ENCODE measurements around the gene SLC35G6. TPM values are rescaled to one million over a fixed set of nuclear protein-coding genes. Genes with fewer than 3 reads are reported as not detected.
"Not testable (repeated sequence)": the region's sequence is repeated elsewhere in the genome, so short reads cannot be mapped to it uniquely, and the experiment has no call there.

Gene SLC35G6
- total RNA-seq, 1 donor from 2014 or later: not detected

DNA sequence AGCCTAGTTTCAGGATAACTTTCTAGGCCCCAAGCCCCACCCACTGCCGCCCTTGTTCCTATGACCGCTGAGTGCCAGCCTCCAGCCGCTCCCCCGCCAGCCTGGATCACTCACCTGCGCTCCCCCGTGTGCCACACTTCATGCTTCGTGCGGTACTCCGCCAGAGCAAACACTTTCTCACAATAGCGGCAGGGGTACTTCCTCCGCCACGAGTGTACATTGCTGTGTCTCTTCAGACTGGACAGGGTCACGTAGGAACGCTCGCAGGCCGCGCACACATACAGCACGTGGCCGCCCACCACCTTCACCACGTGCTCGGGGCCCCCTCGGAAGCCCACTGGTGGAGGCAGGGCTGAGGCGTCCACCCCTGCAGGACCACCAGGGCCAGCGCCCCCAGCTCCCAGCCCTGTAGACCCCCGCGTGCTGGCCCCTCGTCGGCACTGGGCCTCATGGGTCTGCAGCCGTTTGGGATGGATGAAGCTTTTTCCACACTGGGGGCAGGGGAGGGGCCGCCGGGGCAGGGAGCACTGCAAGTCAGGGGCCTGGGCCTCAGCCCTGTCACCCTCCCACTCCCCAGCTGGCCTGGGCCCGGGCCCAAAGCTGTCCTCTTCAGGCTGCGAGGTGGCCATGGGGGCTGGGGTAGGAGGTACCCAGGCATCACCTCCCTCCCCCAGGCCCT is 15.5 kb upstream of the SLC35G6 start:
- Mint-ChIP-seq H3K9me3 (no peaks in the 10 kb centered on the region), H3K4me1 (ENCODE audit: low read depth) (peaks cover 6% of the 10 kb centered on the region), H3K36me3 (ENCODE audit: low read depth) (peaks cover 8% of the 10 kb centered on the region), H3K27me3 (ENCODE audit: insufficient read depth) (no peaks in the 10 kb centered on the region), H3K27ac (no peak overlapping the region), H3K4me3 (no peak overlapping the region)
- intact Hi-C loops (cut with micrococcal nuclease): no loop called here
- no peak for DNase-seq (ENCODE audit: low spot score)

DNA sequence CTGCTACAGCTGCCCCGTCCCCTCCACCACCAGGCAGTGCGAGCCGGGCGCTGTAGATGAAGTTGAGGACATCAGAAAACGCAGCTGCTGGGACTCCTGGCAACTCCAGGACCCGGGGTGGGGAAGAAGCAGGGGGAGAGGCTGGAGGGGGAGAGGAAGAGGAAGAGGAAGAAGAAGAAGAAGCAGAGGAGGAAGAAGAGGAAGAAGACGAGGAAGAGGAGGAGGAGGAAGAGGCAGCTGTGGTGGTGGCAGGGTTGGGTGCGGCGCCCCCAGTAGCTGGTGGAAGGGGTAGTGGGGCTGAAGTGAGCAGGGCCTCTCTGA is 15.0 kb upstream of the SLC35G6 start:
- Mint-ChIP-seq H3K27me3 (ENCODE audit: insufficient read depth) (no peaks in the 10 kb centered on the region), H3K36me3 (ENCODE audit: low read depth) (peaks cover 4% of the 10 kb centered on the region), H3K4me1 (ENCODE audit: low read depth) (peaks cover 7% of the 10 kb centered on the region), H3K9me3 (no peaks in the 10 kb centered on the region), H3K4me3 (no peak overlapping the region), H3K27ac (peak overlapping the region; percentile 52)
- intact Hi-C loops (cut with micrococcal nuclease): no loop called here
- DNase-seq (ENCODE audit: low spot score): no peak

- H3K4me1 Mint-ChIP-seq (ENCODE audit: low read depth): peaks cover 12% of the 10 kb centered on the region
- intact Hi-C loops (cut with micrococcal nuclease): no loop called here
- H3K4me3 Mint-ChIP-seq: no peak overlapping the region
- H3K27ac Mint-ChIP-seq: peak overlapping the region; percentile 52
- H3K9me3 Mint-ChIP-seq: no peaks in the 10 kb centered on the region
- no peak for DNase-seq (ENCODE audit: low spot score)
- no peaks in the 10 kb centered on the region for H3K27me3 Mint-ChIP-seq (ENCODE audit: insufficient read depth)
- peaks cover 4% of the 10 kb centered on the region for H3K36me3 Mint-ChIP-seq (ENCODE audit: low read depth)
These were observed 14.5 kb upstream of the SLC35G6 start for GRCh38 chr17:7466639-7467341.

DNA sequence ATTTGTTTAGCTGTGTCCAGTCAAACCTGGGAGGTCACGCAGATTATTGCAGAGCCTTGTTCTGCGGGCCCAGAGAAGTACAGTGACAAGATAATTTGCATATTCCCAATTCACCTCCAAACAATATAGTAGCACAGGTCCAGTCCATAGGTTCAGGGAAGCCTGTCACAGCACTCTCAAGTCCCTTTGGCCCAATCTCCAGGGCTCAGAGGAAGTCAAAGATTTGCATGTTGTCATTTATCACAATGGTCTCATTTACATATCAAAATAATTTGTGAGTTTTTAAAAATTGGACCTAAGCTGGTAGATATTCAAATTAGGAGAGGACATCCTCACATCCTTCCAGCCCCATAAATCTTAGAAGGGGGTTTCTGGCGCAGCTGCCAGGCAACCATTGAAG is 13.7 kb upstream of the SLC35G6 start:
- intact Hi-C loops (cut with micrococcal nuclease): no loop called here
- H3K4me1 Mint-ChIP-seq (ENCODE audit: low read depth): peaks cover 17% of the 10 kb centered on the region
- no peaks in the 10 kb centered on the region for H3K9me3 Mint-ChIP-seq
- H3K27me3 Mint-ChIP-seq (ENCODE audit: insufficient read depth): no peaks in the 10 kb centered on the region
- no peak overlapping the region for H3K27ac Mint-ChIP-seq
- no peak for DNase-seq (ENCODE audit: low spot score)
- no peak overlapping the region for H3K4me3 Mint-ChIP-seq
- peaks cover 4% of the 10 kb centered on the region for H3K36me3 Mint-ChIP-seq (ENCODE audit: low read depth)

DNA sequence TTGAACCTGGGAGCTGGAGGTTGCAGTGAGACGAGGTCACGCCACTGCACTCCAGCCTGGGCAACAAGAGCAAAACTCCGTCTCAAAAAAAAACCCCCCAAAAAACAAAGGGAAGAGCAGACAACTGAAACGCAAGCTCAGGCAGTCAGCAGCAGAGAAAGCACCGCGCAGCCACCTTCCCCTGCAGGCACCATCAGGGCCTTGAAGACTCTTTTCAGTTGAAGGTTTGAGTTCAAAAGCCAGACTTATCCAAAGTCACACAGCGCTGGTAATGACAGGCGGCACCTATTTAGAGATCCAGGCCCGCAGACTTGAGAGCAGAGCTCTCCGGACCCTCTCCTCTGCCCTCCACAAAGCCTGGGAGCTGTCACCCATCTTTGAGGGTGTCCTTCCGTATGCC is 13.0 kb upstream of the SLC35G6 start:
- DNase-seq (ENCODE audit: low spot score): no peak
- Mint-ChIP-seq H3K27ac (no peak overlapping the region), H3K27me3 (ENCODE audit: insufficient read depth) (no peaks in the 10 kb centered on the region), H3K4me3 (no peak overlapping the region), H3K4me1 (ENCODE audit: low read depth) (peaks cover 17% of the 10 kb centered on the region), H3K36me3 (ENCODE audit: low read depth) (peaks cover 2% of the 10 kb centered on the region), H3K9me3 (no peaks in the 10 kb centered on the region)
- intact Hi-C loops (cut with micrococcal nuclease): no loop called here

GRCh38 chr17:7468804-7469389 is 12.3 kb upstream of the SLC35G6 start:
- no peaks in the 10 kb centered on the region for H3K27me3 Mint-ChIP-seq (ENCODE audit: insufficient read depth)
- no peak for DNase-seq (ENCODE audit: low spot score)
- H3K9me3 Mint-ChIP-seq: no peaks in the 10 kb centered on the region
- peaks cover 17% of the 10 kb centered on the region for H3K4me1 Mint-ChIP-seq (ENCODE audit: low read depth)
- intact Hi-C loops (cut with micrococcal nuclease): no loop called here
- H3K27ac Mint-ChIP-seq: no peak overlapping the region
- no peak overlapping the region for H3K4me3 Mint-ChIP-seq
- H3K36me3 Mint-ChIP-seq (ENCODE audit: low read depth): peaks cover 2% of the 10 kb centered on the region

DNA sequence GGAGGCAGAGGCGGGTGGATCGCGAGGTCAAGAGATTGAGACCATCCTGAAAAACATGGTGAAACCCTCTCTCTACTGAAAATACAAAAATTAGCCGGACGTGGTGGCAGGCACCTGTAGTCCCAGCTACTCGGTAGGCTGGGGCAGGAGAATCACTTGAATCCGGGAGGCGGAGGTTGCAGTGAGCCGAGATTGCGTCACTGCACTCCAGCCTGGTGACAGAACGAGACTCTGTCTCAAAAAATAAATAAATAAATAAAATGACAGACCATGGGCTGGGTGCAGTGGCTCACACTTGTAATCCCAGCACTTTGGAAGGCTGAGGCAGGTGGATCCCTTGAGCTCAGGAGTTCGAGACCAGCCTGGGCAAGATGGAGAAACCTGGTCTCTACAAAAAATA is 11.4 kb upstream of the SLC35G6 start:
- DNase-seq (ENCODE audit: low spot score); H3K36me3 Mint-ChIP-seq (ENCODE audit: low read depth); H3K27ac Mint-ChIP-seq; H3K9me3 Mint-ChIP-seq; intact Hi-C loops (cut with micrococcal nuclease); H3K27me3 Mint-ChIP-seq (ENCODE audit: insufficient read depth); H3K4me3 Mint-ChIP-seq: not testable (repeated sequence)
- peaks cover 17% of the 10 kb centered on the region for H3K4me1 Mint-ChIP-seq (ENCODE audit: low read depth)

DNA sequence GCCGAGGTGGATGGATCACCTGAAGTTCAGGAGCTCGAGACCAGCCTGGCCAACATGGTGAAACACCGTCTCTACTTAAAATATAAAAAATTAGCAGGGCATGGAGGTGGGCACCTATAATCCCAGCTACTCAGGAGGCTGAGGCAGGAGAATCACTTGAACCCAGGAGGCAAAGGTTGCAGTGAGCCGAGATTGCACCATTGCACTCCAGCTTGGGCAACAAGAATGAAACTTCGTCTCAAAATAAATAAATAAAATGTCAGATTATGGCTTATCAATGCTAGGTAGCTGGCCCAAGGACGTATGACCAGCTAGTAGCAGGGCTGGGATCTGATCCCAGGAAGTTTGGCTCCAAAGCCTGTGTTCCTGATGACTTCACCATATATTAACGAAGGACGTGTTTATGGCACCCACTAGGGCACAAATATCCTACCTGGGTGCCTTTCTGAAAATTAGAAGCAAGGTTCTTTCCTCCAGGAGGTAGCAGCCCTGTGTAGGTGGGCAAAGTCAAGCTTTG is 10.7 kb upstream of the SLC35G6 start:
- intact Hi-C loops (cut with micrococcal nuclease): not testable (repeated sequence)

DNA sequence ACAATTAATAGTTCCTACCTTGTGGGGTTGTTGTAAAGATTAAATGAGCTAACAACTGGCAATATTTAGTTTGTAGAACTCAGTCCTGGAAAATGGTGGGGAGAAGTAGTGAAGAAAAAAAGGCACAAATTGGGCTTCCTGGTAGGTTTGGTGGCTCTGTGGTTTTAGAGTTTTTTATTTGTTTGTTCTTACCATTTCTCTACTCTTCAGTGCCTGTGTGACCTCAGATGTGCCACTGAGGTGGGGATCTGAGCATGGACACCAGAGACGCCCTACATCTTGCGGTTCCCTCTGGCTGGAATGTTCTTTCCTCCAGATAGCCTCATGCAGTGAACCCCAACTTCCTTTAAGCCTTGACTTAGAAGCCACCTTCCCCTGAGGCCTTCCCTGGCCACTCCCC is 9.5 kb upstream of the SLC35G6 start:
- Mint-ChIP-seq H3K9me3 (no peaks in the 10 kb centered on the region), H3K36me3 (ENCODE audit: low read depth) (no peaks in the 10 kb centered on the region), H3K27ac (no peak overlapping the region), H3K4me1 (ENCODE audit: low read depth) (peaks cover 26% of the 10 kb centered on the region), H3K4me3 (no peak overlapping the region), H3K27me3 (ENCODE audit: insufficient read depth) (no peaks in the 10 kb centered on the region)
- DNase-seq (ENCODE audit: low spot score): no peak
- intact Hi-C loops (cut with micrococcal nuclease): no loop called here

More for the DNA sequence above, 10.7 kb upstream of the SLC35G6 start:
- H3K27me3 Mint-ChIP-seq (ENCODE audit: insufficient read depth); H3K27ac Mint-ChIP-seq; H3K9me3 Mint-ChIP-seq; H3K4me3 Mint-ChIP-seq; DNase-seq (ENCODE audit: low spot score); H3K36me3 Mint-ChIP-seq (ENCODE audit: low read depth): not testable (repeated sequence)
- peaks cover 17% of the 10 kb centered on the region for H3K4me1 Mint-ChIP-seq (ENCODE audit: low read depth)

GRCh38 chr17:7474767-7475166 is 6.5 kb upstream of the SLC35G6 start:
- H3K4me3 Mint-ChIP-seq; H3K9me3 Mint-ChIP-seq; intact Hi-C loops (cut with micrococcal nuclease); DNase-seq (ENCODE audit: low spot score); H3K36me3 Mint-ChIP-seq (ENCODE audit: low read depth); H3K27ac Mint-ChIP-seq; H3K27me3 Mint-ChIP-seq (ENCODE audit: insufficient read depth): not testable (repeated sequence)
- peaks cover 41% of the 10 kb centered on the region for H3K4me1 Mint-ChIP-seq (ENCODE audit: low read depth)

DNA sequence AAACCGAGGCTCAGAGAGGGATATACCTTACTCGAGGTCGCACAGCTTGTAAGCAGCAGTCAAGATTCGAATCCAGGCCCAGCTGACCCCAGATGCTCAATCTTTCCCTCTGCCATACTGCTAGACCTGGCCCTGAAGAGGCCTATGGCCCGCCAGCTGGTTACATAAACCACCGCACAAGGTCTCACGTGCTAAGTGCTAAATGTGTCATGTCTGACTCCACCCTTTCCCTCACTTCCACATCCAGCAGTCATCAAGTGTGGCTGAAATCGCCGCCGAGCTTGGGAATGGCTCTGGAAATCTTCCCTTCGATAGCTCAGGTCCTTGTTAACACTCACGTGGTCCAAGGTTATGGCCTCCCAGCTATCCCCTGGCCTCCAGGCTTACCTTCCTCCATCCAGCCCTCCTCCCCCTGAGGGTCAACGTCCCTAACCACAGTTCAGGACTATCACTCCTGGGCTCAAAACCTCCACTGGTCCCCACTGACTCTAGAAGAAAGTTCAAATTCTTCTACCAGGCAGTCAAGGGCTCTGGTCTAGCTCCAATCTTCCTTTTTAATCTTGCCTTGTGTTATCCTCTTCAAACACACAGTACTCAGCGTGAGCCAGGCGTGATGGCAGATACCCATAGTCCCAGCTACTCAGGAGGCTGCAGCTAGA is 5.4 kb upstream of the SLC35G6 start:
- peaks cover 2% of the 10 kb centered on the region for H3K36me3 Mint-ChIP-seq (ENCODE audit: low read depth)
- peaks cover 47% of the 10 kb centered on the region for H3K4me1 Mint-ChIP-seq (ENCODE audit: low read depth)
- no peaks in the 10 kb centered on the region for H3K9me3 Mint-ChIP-seq
- no peak for DNase-seq (ENCODE audit: low spot score)
- H3K27ac Mint-ChIP-seq: no peak overlapping the region
- intact Hi-C loops (cut with micrococcal nuclease): no loop called here
- H3K4me3 Mint-ChIP-seq: no peak overlapping the region
- no peaks in the 10 kb centered on the region for H3K27me3 Mint-ChIP-seq (ENCODE audit: insufficient read depth)

GRCh38 chr17:7476494-7476893 is 4.8 kb upstream of the SLC35G6 start:
- intact Hi-C loops (cut with micrococcal nuclease): no loop called here
- peaks cover 46% of the 10 kb centered on the region for H3K4me1 Mint-ChIP-seq (ENCODE audit: low read depth)
- no peaks in the 10 kb centered on the region for H3K9me3 Mint-ChIP-seq
- H3K27ac Mint-ChIP-seq: peak overlapping the region; percentile 11
- H3K4me3 Mint-ChIP-seq: no peak overlapping the region
- no peaks in the 10 kb centered on the region for H3K27me3 Mint-ChIP-seq (ENCODE audit: insufficient read depth)
- peaks cover 2% of the 10 kb centered on the region for H3K36me3 Mint-ChIP-seq (ENCODE audit: low read depth)
- DNase-seq (ENCODE audit: low spot score): no peak

GRCh38 chr17:7476951-7477350 is 4.3 kb upstream of the SLC35G6 start:
- DNase-seq (ENCODE audit: low spot score): no peak
- intact Hi-C loops (cut with micrococcal nuclease): no loop called here
- H3K27me3 Mint-ChIP-seq (ENCODE audit: insufficient read depth): no peaks in the 10 kb centered on the region
- no peaks in the 10 kb centered on the region for H3K9me3 Mint-ChIP-seq
- peaks cover 44% of the 10 kb centered on the region for H3K4me1 Mint-ChIP-seq (ENCODE audit: low read depth)
- H3K27ac Mint-ChIP-seq: no peak overlapping the region
- H3K36me3 Mint-ChIP-seq (ENCODE audit: low read depth): peaks cover 2% of the 10 kb centered on the region
- H3K4me3 Mint-ChIP-seq: peak overlapping the region; percentile 19

All from activated T-helper 1 cell treated with anti-CD3 and anti-CD28 coated beads, Interleukin-12 subunit alpha, Interleukin-12 subunit beta, Interleukin-2, Interleukin-4 antibody, amounts not matched to agents 30 ng/mL and 10 ng/mL and 1 ng/mL, durations not matched to agents 14 hours and 24 hours and 36 hours (primary cell).